ENCODE data around the gene SESN1.

The SESN1 gene

DNA sequence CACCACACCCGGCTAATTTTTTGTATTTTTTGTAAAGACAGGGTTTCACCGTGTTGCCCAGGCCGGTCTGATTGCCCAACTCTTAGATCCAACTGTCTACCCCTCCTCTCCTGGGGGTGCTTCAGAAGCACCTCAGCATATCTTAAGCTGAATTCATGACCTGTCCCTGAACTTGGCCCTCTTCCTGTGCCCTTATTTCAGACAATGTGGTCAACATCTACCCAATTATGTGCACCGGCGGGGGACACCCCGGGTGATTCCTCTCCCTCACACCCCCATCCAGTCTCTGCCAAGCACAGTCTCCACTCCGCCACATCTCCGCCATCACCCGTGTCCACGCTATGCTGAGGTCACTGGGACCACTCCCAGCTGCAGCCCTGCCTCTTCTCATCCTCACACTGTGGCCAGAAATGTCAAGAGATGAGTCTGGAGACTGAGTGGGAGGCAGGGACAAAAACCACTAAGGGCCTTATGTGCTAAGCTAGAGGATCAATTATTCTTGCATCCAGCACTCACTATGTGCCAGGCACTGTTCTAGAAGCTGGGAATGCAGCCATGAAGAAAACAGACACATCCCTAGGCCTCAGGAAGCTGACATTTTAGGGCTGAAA is 134.6 kb downstream of the SESN1 start:
- ATAC-seq (peak; percentile 44), DNase-seq (no peak)

GRCh38 chr6:108958900-108959770 is 135.5 kb downstream of the SESN1 start:
- DNase-seq = no peak
- no peak for ATAC-seq

- DNase-seq (no peak), ATAC-seq (no peak)
Observed at GRCh38 chr6:108957221-108957620, 137.4 kb downstream of the SESN1 start.

GRCh38 chr6:108955329-108955949 is 139.2 kb downstream of the SESN1 start:
- ATAC-seq = no peak
- no peak for DNase-seq

GRCh38 chr6:108953681-108954080 is 141.0 kb downstream of the SESN1 start:
- ATAC-seq (no peak), DNase-seq (no peak)

DNA sequence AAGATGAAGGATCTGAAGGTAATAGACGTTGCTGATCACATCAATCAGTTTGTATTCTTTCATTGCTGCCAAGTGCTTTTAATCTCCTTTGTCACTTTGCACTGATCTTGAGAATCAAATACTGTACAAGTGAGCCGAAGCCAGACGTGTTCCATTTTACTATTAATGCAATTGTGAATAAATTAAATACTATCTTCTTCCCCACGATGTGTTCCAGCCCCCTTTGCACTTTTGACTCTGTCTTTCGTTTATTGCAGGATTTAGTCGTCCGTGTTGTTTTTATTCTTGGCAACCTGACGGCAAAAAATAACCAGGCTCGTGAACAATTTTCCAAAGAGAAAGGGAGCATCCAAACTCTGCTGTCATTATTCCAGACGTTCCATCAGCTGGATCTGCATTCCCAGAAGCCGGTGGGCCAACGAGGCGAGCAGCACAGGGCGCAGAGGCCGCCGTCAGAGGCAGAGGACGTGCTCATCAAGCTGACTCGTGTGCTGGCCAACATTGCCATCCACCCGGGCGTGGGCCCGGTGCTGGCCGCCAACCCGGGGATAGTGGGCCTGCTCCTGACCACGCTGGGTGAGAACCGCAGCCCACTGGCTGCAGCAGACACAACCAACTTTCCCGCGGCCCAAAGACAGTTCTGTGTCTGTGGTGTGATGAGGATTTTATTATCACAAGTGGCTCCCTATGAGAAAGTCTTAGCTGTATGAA is 141.7 kb downstream of the SESN1 start:
- DNase-seq = no peak
- ATAC-seq = no peak

GRCh38 chr6:108951351-108951953 is 143.2 kb downstream of the SESN1 start:
- ATAC-seq (no peak), DNase-seq (no peak)

DNA sequence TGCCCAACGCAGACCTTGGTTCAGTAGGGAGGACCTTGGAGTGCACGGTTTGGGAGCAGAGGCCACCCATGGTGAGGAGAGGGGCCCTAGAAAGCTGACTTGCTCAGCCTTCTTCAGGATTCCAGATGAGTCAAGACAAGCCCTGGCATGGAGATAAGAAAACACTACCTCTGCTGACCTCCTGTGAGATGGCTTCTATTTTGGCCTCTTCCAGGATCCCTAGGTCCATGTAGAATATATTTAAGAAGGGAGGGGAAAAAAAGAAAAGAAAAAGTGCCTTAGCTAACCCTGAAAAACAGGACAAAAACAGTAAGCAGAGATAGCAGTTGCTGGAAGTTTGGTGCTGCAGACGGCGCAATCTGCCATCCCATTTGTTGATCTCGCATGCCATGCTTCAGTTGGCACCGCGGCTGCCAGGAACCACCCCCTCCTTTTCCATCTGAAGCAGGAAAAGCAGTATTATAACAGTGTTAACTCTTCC is 146.4 kb downstream of the SESN1 start:
- no peak for DNase-seq
- ATAC-seq = no peak

DNA sequence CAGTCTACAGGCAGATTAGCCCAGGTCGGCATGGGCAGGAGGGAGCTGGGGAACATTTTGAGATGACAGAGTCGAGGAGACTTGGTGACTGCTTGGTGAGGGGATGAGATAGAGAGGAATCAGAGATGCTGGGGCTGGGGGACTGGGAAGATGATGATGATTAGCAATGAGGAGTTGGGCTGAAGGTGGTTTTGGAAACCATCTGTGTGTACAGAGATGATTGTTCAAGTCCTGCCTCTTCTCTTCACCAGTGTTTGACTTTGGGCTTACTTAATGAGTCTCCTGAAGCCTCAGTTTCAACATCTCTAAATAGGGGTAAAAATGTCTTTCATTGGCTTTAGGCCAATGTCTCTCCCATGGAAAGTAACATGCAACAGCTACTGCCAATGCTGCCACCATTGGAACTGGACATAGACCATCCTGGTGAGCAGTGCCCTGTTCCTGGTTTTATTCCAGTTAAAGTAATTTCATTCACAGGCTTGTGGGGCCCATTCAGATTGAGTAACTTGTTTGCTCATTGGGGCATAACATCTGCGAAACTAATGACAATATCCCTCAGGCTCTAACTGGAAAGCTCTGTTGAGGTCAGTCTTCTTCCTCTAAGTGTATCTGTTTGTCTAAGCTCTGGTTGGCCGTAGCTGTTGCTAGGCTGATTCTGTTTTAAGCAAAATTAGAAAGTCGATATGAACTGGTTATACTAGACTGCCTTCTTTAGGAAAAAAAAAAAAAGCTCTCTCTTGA is 147.4 kb downstream of the SESN1 start:
- DNase-seq (no peak), ATAC-seq (peak; percentile 14)

DNA sequence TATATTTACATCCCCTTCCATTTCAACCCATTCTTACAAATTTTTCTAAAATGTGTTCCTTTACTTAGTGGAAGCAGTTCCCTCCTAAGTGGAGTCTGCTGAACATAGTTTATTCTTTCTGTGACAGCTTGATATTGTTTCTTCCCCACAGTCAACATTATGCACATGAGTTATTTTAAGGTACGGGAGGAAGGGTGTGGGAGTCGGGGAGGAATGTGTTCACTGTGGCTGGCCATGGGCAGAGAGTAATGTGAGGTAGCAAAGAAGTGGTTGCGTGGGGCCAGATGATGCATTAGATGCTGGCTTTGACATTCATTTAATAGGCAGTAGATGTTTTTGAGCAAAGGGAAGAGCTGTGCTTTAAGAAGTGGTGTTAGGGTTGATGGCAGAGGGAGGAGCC is 148.0 kb downstream of the SESN1 start:
- DNase-seq = no peak
- peak; percentile 30 for ATAC-seq

DNA sequence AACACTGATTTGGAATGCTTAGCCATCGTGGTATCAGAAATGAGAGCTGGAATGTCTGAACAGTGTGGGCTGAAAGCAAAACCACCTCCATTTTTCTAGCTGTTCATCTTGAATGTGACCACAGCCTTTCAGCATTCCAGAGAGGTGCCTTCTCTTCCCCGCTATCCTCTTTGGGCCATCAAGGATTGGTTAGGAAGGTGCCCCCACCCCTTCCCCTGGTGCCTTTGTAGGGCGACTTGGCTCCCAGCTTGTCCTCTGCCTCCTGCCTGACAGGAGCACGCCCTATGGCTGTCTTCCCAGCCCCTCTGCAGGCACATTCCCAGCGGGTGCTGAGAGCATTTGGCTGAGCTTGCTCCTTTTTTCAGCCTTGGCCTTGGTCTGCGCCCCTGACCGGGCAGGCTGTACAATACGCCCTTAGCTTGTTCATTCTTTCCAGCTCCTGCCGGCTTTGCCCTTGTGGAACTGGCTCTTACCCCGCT is 148.9 kb downstream of the SESN1 start:
- ATAC-seq = no peak
- no peak for DNase-seq

DNA sequence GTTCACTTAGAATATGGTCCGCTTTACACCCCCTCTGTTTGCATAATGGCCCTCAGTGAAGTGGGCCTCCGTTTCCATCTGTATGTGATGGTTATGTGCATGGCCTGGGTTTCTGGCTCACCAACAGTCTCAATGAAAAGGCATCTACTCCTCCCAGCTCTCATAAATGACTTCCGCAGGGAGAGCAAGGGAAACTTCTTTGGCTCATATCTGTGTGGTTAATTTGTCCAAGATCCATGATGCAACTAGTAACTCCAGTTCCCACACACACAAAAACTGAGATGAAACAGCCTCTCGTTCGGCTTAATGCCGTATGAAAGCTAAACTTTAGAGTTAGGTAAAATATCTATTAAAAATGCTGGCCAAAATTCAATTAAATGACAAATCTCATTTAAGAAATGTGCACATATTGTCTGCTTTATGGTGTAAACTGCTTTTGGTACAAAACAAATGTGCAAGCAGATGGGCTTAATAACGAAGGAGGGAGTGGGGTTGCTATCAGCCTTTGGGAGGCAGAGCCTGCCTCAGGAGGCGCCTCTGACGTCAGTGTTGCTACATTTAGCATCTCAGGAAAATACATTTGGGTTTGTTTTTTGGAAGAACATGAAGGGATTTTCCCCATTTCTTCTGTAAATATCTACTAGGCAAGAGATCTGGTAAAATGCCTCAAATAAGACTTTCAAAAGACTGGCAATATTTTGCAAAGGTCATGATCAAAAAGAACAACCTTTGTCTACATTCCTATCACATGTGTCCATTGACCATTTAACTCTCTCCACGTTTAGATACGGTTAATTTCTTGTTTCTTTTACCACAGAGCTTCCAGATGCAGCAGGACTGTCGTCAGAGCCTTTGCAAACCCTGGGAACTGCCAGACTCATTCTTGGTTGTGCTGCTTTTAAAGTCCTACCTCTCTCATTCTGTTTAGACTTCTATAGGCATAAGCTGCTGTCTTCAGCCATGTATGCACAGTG is 149.7 kb downstream of the SESN1 start:
- DNase-seq (no peak), ATAC-seq (no peak)

DNA sequence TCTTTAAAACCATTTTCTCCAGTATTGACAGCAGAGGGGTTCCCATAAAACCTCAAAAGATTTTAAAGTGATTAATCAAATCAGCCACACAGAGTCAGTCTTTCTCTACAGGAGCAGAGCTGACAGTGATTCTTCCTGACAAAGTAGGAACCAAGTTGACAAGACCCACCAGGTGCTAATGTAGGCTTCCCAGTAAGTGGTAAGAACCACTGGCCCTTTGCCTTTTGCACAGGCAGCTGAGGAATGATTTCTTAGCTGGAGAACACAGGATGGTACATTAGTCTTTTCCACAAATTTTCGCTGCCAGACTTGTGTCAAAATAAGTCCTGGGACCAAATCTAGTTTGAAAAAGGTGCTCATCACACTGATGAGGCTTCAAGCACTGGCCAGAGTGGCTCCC is 150.6 kb downstream of the SESN1 start:
- ATAC-seq (no peak), DNase-seq (no peak)

- DNase-seq = peak; percentile 60
- ATAC-seq = peak; percentile 72
Observed at GRCh38 chr6:108942556-108943492, 151.8 kb downstream of the SESN1 start.

GRCh38 chr6:108941859-108942258 is 152.8 kb downstream of the SESN1 start:
- ATAC-seq (no peak), DNase-seq (no peak)

DNA sequence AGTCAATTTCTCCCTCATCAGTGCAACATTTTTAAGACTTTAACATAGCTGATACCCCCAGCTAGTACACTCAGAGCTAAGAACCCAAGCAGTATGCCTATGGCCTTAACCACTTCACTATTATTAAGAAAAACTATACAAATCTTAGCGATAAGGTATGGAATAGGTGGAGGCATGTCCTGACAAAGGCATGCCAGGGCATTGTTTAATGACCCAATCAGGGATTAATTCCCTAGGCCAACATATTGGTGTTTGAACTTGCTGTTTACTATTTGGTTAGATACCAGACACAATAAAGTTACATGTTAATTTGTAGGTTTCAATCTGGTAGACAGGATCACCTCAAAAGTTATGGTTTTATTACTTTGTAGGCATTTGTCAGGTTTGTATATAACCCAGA is 153.4 kb downstream of the SESN1 start:
- ATAC-seq = no peak

GRCh38 chr6:108940741-108941140 is 153.9 kb downstream of the SESN1 start:
- no peak for ATAC-seq
- no peak for DNase-seq

More for the DNA sequence above, 153.4 kb downstream of the SESN1 start:
- DNase-seq = no peak

GRCh38 chr6:108937170-108937569 is 157.5 kb downstream of the SESN1 start:
- DNase-seq = no peak

More at GRCh38 chr6:108937170-108937569, 157.5 kb downstream of the SESN1 start:
- ATAC-seq = no peak

All from stimulated activated naive CD8-positive, alpha-beta T cell treated with anti-CD3 and anti-CD28 coated beads, Interleukin-15, Interleukin-2, amounts not matched to agents 100 U/mL and 50 U/mL, for 24 hours (primary cell).